HG02981 (cell line): ENCODE measurements around the gene PLA2G4B.

ENCODE experiments used
- ATAC-seq: cut with Tn5 transposase; IDR thresholded peaks from one replicate; pipeline ENCODE4 v1.9.1; 2021; ENCODE audit warnings: mild to moderate bottlenecking, moderate library complexity; ENCODE audit not compliant: unreplicated experiment

PLA2G4B gene, protein sequence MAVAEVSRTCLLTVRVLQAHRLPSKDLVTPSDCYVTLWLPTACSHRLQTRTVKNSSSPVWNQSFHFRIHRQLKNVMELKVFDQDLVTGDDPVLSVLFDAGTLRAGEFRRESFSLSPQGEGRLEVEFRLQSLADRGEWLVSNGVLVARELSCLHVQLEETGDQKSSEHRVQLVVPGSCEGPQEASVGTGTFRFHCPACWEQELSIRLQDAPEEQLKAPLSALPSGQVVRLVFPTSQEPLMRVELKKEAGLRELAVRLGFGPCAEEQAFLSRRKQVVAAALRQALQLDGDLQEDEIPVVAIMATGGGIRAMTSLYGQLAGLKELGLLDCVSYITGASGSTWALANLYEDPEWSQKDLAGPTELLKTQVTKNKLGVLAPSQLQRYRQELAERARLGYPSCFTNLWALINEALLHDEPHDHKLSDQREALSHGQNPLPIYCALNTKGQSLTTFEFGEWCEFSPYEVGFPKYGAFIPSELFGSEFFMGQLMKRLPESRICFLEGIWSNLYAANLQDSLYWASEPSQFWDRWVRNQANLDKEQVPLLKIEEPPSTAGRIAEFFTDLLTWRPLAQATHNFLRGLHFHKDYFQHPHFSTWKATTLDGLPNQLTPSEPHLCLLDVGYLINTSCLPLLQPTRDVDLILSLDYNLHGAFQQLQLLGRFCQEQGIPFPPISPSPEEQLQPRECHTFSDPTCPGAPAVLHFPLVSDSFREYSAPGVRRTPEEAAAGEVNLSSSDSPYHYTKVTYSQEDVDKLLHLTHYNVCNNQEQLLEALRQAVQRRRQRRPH

DNA sequence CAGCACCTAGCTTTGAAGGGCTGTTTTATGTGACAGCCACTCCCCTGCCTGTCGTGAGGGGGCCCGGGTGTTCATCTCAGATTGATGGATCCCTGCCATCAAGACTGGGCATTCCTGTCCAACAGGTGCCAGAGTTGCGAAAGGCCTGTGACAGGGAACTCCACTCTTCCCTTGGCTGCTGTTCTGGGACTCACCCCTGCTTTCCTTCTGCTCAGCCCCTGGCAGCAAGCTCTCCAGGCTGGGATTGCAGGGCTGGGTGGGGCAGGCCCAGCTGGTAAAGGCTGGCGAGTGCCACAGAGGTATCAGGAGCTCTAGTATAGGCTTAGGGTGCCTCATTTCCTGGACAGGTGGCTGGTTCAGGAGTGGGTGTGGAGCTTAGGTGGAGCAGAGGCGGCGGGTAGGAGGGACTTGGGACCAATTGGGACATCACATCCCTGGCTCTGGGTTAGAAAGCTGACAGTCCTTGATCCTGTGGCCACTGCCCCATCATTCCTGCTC lies at the start of gene PLA2G4B:
Gene PLA2G4B, plus strand, starts transcription at position 448 of the 498 bp plus-strand sequence. CDS start 67 bp downstream, outside the sequence.
- ATAC-seq: no peak

DNA sequence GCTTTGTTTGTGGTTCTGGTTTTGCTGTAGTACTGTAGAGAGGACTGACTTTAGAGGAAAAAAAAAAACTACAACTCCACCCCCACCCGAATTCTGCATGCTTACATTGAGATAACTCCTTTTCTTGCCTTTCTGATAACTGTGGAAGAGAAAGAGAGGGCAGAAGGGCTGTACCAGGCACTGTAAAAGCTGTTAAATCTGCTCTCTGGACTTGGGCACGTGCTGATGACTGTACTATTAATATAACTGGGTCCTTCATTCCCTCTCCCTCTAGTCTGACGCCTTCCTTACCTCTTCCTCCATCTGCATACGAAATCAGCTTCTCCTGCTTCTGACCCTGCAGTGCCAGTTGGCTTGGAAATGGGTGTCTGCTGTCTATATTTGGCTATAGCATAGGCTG lies 49.4 kb upstream of the PLA2G4B start:
- no peak for ATAC-seq

DNA sequence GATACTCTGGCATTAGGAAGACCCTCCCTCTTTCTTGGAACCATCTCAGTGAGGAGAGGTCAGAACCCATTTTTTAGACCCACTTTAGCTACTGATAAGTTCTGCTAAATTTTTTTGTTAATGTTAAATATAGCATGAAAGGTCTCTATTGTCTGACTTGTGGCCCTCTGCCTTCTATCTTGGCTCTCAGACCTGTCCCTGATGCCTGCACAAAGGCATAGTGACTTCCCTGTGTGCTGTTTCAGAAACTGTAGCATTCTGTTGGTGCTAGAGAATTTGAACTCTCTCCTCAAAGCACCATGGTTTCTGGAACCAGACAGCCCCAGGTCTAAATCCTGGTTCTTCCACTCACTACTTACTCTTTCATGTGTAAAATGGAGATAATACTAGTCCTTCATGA lies 49.0 kb upstream of the PLA2G4B start:
- ATAC-seq: no peak

DNA sequence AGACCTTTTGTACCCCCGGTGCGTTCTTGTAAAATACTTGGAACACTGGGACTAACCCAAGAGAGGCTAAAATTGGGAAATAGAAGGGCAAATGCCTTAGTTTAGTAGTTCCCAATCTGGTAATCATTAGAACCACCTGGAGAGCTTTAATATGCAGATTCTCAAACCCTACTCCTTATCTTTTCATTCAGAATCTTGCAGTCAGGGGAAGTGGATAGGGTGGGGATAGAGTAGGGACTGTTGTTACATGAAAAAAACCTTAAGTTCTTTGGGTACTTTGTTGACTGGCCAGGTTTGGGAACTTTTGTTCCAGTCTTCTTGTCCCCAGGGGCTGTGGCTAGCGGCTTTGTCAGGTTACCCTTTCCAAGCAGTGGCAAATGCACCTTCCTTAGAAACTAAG lies 48.5 kb upstream of the PLA2G4B start:
- ATAC-seq: no peak

DNA sequence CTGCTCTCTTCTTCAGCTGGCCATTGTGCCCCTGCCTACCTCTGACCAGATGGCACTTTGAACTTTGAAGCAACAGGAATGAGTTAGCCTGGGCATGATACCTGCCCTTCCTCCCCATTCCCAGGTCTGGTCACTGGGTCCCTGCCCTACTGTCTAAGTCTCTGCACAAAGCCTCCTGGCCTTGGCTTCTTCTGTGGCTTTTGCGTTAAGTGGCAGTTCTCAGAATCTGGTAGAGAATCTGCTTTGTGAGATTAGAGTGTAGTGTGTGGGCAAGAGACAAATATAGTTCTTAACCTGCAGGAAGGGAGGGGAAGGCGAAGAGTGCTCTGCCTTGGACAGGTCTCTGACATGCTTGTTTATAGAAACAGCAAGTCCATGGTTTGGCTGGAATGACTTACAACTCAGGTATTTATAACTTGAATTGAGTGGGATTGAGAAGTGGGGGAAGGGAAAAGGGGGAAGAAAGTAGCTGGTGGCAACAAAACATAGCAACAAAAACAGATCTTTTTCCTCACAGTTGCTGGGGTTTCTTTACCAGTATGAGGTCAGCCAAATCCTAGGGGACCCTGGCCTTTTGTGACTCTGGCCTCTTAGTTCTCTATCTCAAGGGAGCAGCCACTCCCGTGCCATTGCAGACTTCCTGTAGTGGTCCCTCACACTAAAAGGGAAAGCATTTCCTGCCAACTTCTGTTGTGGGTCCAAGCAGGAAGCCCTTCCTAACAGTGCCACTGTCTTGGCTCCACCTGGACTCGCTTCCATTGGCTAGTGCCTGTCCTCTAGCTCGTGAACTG lies 47.7 kb upstream of the PLA2G4B start:
- ATAC-seq: no peak

DNA sequence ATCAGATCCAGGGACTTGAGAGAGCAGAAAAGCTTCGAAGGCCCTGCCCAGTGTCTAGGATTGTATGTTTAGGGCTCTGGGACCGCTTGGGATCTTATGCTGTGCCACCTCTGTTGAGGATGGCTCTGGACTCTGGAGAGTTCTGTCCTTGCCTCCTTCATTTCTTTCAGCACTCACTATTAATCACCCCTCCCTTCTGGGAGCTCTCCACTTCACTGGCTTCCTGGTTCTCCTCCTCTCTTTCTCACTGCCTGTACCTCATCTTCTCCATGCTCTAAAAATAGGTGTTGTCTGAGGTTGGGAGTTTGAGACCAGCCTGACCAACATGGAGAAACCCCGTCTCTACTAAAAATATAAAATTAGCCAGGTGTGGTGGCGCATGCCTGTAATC lies 47.1 kb upstream of the PLA2G4B start:
- no peak for ATAC-seq

DNA sequence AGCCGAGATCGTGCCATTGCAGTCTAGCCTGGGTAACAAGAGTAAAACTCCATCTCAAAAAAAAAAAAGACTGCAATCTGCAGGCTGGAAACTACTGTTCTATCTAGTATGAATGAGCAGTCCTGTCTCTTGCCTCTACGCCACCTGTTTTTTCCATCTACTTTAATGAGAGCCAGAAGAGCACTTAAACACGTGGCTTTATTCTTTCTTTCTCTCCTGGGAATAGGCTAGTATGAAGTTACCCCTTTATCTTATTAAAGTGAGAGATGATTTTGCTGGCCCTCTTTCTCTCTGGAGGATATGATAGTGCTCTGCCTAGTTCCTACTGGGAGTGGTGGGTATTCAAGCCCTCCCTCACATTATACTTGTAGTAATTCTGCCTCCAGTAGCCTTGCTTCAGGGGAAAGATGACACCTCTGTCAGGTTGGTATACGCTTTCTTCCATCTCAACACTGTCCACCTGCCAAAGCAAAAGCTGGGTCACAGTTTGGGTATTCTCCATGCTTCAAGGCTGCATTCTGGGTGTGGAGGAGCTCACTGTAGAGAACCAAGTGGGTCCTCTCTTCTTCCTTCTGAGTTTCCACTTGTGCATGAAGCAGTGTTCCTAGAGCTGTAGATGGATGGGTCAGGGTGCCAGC lies 46.5 kb upstream of the PLA2G4B start:
- no peak for ATAC-seq

DNA sequence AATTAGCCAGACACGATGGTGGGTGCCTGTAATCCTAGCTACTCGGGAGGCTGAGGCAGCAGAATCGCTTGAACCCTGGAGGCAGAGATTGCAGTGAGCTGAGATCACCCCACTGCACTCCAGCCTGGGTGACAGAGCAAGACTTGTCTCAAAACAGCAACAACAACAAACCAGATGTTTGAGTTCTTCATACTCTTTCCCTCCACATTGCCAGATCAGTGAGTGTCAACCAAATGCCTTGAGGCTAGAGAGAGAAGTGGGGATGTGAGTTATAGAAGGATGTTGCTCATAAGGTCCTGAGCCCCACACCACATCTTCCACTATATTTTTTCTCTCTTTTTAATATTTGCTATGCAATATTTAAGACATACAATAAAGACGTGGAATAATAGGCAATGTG lies 44.6 kb upstream of the PLA2G4B start:
- ATAC-seq: no peak

DNA sequence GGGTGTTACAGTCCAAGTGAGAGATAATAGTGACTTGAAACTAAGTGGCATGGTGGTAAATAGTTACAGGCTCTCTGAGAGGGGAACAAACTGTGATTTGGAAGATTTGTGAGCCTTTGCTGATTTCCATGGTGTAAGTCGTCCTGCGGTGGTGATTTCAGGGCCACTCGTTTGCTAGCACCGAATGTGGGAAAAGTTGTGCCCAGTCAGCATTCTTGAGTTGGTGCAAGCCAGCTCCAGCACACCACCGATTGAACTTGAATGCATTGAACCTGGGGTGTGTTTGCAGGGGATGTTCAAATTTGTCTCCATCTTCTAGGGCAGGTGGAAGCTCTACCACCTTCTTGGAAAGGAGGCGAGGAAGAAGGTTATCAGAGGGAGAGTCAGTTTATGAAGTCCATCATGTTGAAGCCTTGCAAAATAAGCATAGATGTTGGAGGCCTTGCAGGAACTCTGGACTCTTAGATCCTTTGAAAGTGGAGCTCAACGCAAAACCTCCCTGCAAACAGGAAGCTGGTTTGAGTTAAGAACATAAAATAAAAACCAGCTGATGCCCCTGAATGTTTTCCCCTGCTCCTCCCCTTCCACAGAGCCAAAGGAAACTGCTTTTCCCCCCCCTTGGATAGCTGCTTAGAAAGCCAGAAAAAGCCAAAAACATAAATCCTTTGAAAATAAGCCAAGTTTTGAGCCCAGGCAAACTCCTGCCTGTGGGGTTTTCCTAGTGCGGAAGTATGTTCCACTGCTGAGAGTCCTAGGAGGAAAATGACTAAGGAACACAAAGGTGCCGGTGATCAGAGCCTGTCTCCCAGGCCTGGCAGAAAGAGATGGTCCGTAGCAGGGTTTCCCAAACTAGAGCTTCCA lies 42.4 kb upstream of the PLA2G4B start:
- ATAC-seq: no peak

DNA sequence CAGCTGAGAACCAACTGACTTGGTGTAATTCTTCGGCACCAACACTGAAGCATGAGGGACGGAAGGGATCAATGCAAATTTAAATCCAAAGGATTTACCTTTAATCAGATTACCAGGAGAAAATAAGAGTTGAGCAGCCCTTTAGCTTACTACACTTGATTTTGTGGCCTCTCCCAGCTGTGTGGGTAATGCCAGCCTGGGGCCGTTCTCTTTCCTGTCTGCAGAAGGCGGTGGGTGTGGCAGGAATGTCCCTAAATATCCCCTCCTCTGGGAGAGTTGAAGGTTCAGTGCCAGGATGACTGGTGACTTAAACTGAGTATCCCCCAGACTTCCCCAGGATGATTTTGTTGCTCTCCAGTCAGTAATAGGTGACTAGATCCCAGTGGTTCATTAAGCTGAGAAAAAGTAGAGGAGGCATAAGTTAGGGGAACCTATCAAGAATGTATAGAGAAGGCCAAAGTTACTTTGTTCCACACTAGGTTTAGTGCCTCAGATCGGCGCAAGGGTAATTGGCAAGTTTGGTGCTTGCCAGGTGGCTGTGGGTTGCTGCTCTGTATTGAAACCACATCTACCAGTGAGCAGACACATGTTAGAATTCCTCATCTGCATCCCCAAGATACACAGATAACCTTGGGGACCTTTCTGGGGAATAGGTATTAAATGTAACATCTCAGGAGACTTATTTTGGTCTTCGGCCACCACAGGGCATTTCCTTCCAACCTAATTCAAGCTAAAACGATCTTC lies 41.3 kb upstream of the PLA2G4B start:
- no peak for ATAC-seq

DNA sequence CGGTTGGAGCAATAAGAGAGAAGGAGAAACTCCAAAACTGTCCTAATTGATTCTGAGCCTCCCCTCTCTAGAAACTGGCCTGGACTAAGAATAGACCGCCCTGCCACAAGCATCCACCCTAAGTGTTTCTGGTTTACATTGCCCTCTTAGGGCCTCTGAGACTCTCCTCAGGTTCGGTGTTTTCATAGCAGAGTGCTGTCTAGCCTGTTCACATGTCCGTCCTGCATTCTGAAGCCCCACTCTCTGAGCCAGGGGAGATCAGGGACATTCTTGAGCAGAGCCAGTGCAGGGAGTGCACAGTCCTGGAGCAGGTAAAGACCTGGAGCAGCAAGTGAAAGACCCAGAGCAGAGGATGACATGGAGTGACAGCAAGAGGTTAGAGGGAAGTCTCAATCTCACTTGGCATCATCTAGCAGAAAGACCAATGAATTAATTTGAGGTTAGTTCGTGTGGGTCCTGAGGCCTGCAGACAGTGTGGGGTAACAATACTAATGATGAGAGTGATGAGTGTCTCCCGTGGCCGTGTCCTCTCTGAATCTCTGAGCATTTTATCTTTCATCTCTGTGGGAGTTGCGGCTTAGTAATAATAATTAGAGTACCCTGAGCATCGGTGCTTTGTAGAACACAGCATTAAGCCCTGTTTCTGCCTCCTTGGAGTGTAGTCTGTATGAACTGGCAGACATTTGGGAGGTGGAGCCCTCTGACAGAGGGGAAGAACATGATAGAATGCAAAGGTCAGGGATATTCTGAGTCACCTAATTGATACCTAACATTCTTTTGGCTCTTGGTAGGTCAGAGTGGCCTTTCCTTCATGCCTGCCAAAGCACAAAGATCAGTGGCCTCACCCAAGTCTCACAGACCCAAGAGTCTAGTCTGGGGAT lies 39.8 kb upstream of the PLA2G4B start:
- no peak for ATAC-seq

DNA sequence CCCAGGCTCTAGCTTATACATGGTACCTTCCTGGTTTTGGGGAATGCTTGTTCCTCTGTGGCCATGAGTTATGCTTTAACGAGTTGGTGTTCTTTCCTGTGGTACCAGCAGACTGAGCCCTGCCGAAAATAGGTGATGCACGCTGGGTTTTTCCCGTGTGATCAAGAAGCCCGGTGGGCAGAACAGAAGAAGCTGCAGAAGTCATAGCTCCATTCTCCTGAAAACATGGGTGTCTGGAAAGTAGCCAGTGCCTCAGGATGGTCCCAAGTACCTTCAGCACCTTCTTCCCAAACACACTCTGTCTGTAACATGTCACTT lies 39.2 kb upstream of the PLA2G4B start:
- ATAC-seq: no peak

DNA sequence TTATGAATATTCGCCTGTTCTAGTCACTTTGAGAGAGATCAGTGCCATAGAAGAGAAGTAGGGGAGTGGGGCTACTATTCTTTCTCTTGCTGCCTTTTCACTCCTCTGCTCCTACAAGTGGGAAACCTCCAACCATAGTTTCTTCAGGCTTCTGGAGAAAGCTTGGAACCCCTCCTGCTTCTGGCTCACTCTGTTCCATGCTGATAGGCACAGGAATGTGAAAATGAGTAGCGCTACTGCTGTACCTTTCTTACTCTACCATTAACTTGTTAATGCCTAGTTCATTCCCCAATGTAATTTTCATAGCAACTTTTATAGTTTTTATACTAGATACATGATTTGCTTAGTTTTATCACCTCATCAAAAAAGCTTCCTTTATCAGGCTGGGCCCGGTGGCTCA lies 37.5 kb upstream of the PLA2G4B start:
- ATAC-seq: no peak

DNA sequence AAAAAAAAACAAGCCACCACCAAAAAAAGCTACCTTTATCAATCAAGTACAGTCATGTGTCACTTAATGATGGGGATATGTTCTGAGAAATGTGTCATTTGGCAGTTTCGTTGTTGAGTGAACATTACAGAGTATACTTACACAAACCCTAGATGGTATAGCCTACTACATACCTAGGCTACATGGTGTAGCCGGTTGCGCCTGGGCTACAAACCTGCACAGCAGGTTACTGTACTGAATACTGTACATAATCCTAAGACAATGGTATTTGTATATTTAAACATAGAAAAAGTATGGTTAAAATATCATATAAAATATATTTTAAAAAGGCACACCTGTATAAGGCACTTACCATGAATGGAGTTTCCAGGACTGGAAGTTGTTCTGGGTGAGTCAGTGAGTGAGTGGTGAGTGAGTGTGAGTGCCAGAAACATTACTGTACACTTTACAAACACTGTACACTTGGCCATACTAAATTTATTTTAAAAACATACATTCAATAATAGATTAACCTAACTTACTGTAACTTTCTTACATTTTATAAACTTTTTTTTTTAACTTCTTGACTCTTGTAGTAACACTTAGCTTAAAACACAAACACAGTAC lies 36.7 kb upstream of the PLA2G4B start:
- ATAC-seq: no peak

DNA sequence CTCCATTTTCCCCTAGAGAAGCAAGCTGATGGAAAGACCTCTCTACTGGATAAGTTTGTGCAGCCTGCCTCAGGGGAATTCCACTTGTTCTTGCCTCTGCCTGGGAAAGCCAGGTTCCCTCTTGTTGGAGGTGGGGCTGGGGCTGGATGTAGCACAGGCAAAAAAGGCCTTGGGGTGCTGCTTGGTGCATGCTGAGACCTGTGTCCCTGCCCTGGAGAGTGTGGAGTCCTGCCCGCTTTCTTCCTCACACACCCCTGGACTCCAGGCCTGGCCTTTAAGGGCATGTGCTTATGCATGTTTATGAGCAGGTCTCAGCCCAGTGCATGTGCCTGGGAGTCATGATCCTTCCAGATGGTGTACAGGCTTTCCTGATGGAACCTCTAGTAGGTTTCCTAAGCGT lies 34.3 kb upstream of the PLA2G4B start:
- no peak for ATAC-seq

DNA sequence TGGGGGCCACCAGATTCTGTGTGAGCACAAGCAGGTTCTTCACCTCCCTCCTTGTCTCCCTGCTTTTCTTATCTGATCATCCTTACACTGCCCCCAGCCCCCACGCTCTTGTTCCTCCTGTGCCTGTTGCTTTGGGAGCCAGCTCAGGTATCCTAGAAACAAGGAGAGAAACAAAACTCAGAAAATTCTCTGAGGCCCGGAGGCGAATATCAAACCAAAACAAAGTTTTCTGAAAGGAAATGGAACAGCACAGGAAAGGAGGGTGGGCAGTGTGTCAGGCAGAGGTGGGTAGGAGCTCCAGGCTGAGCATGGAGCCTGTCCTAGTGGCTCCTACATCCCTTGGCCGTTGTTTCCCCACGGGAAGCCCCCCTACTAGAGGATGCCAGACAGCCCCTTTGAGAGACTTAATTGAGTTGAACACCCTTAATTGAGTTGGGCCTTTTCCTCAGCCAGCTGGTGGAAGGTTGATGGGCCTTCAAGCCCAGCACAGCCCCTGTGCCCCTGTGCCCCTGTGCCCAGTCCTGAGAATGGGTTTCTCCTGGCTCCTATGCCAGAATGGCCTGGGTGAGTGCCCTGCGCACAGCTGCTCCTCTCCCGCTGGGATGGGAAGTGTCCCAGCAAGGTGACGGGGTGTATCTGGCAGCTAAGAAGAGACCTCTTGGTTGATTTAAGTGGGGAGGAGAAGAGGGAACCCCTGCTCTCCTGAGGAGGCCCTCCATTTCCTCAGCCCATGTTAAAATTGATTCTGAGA lies 33.6 kb upstream of the PLA2G4B start:
- ATAC-seq: no peak

DNA sequence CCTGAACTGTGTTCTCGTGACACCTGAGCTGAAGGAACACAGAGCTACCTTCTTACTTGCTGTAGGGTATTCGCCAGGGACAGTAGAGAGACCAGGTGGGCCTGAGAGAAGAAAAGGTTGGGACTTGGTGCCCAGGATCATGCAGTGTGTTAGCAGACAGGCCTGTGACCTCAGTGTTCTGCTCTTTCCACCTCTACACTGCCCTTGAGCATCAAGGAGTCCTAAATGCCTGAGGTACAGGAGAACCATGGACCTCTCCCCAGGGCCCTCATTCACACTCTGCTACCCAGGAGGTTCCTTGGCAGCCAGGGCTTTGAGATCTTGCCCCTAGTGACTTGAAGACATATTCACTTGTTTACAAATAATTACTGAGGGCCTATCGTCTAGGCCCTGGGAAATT lies 32.9 kb upstream of the PLA2G4B start:
- ATAC-seq: no peak
